NB4 (cell line): Measurements from ENCODE around the gene SPATA3.
"Not testable (repeated sequence)": the region's sequence is repeated elsewhere in the genome, so short reads cannot be mapped to it uniquely, and the experiment has no call there.

Source experiments
- DNase-seq: peaks from one replicate; pipeline ENCODE4 v3.0.0; 2010; ENCODE audit warnings: low read depth
- H3K4me3 ChIP-seq: one replicate; pipeline ENCODE4 v1.5.1; 2011; ENCODE audit warnings: mild to moderate bottlenecking, low read depth, low read length, moderate library complexity
- CTCF ChIP-seq: IDR thresholded peaks from one replicate; pipeline ENCODE4 v1.5.1; 2012; ENCODE audit warnings: low read depth, low read length
- MAX ChIP-seq: IDR thresholded peaks from 2 replicates; pipeline ENCODE4 v1.6.1; 2011; ENCODE audit warnings: low read depth, low read length
- MYC ChIP-seq: IDR thresholded peaks from 2 replicates; pipeline ENCODE4 v1.6.1; 2011; ENCODE audit warnings: low read depth, low read length
- POLR2A ChIP-seq: IDR thresholded peaks from 2 replicates; pipeline ENCODE4 v1.6.1; 2011; ENCODE audit warnings: mild to moderate bottlenecking; ENCODE audit not compliant: insufficient read length; ENCODE audit errors: extremely low read depth

The SPATA3 gene

GRCh38 chr2:231000211-231000904 is 4.4 kb downstream of the SPATA3 start:
- no peak for TF ChIP-seq MYC
- TF ChIP-seq POLR2A = no peak
- no peak for TF ChIP-seq MAX
- no peak for TF ChIP-seq CTCF
- H3K4me3 ChIP-seq = no peak overlapping the region
- DNase-seq = no peak

- TF ChIP-seq MYC = no peak
- no peak for TF ChIP-seq CTCF
- TF ChIP-seq POLR2A = no peak
- TF ChIP-seq MAX = no peak
- H3K4me3 ChIP-seq = no peak overlapping the region
- DNase-seq = no peak
These were observed 5.1 kb downstream of the SPATA3 start for GRCh38 chr2:231001036-231001435.

GRCh38 chr2:231001921-231002320 is 6.0 kb downstream of the SPATA3 start:
- no peak for DNase-seq
- no peak overlapping the region for H3K4me3 ChIP-seq
- TF ChIP-seq MYC (no peak), MAX (no peak), POLR2A (no peak), CTCF (no peak)

- TF ChIP-seq CTCF (no peak), MAX (no peak), MYC (no peak)
- no peak overlapping the region for H3K4me3 ChIP-seq
- DNase-seq = no peak
These were observed 6.7 kb downstream of the SPATA3 start for GRCh38 chr2:231002641-231003040.

- TF ChIP-seq POLR2A = no peak
- no peak for TF ChIP-seq MAX
- TF ChIP-seq MYC = no peak
- no peak for TF ChIP-seq CTCF
- DNase-seq = no peak
- no peak overlapping the region for H3K4me3 ChIP-seq
These were observed 7.3 kb downstream of the SPATA3 start for GRCh38 chr2:231003186-231003585.

GRCh38 chr2:231004930-231005329 is 9.0 kb downstream of the SPATA3 start:
- H3K4me3 ChIP-seq, DNase-seq: not testable (repeated sequence)
